AG09319 (cell line): Measurements from ENCODE around the gene MRPS9.

Experiments used
- DNase-seq: peaks from one replicate; pipeline ENCODE4 v3.0.0-alpha.2; 2010; ENCODE audit warnings: low read depth; ENCODE audit errors: extremely low read depth
- CTCF ChIP-seq: IDR thresholded peaks from 2 replicates; pipeline ENCODE4 v1.5.1; 2011; ENCODE audit warnings: low read depth, mild to moderate bottlenecking, inconsistent platforms, low read length, moderate library complexity

Gene MRPS9

GRCh38 chr2:105117565-105117964 is 79.7 kb downstream of the MRPS9 start:
- TF ChIP-seq CTCF: no peak

DNA sequence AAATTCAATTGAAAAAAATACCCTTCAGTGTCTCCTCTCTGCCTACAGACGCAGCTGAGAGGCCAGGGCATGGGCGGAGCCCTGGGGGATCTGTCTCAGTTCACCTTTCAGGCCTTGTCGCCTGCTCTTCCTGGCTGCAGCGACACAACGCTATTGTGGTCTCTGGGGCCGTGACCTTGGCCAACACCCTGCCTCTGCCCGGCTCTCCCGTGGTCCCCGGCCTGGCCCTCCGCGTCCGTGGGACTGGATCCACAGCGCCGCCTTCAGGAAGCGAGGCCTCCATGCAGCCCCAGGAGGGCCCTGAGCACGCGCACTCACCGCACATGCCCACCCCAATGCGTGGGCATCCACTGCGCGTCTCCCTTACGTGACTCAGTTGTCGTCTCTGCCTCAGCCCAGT is 81.1 kb downstream of the MRPS9 start:
- no peak for DNase-seq
- TF ChIP-seq CTCF: peak; percentile 13

More at GRCh38 chr2:105117565-105117964, 79.7 kb downstream of the MRPS9 start:
- no peak for DNase-seq

DNA sequence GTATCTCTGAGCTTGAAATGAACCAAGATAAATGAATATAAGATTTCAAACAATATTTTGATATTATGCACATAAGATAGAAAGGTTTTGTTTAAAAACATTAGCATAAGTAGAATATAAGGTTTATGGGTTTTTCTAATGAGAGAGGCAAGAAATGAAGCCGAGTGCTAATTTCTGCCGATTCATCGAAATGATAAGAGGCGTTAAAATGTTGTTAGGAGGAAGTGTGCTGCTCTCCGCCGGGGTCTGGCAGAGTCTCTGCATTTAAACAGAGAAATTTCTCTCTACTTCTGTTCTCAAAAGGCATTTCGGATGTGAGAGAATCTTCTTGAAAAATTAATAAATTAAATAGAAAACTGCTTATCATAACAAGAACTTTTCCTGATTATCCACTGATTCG is 83.6 kb downstream of the MRPS9 start:
- no peak for TF ChIP-seq CTCF
- no peak for DNase-seq

DNA sequence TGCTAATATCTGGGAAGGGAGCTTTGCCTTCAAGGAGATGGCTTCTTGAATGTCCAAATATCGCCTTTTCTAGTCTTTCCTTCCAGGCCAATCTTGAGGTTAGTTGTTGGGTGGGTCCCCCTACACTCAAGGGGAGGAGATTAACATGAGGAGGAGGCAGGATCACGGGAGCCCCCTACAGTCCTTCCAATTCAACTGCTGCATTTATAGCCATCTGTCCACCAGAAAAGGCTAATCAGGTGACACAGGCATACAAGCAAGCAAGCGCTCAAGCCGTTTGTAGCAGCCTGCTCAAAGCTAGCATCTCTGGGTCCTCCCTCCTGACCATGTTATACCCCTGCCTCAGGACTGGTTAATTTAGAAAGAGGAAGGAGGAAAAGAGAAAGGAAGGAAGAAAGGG is 87.6 kb downstream of the MRPS9 start:
- no peak for DNase-seq
- no peak; the same call in 1 of the 2 replicates for TF ChIP-seq CTCF

GRCh38 chr2:105125920-105126319 is 88.1 kb downstream of the MRPS9 start:
- no peak for DNase-seq

GRCh38 chr2:105126336-105126735 is 88.5 kb downstream of the MRPS9 start:
- no peak for DNase-seq
- TF ChIP-seq CTCF: no peak

More at GRCh38 chr2:105125920-105126319, 88.1 kb downstream of the MRPS9 start:
- no peak for TF ChIP-seq CTCF

- no peak for DNase-seq
- no peak for TF ChIP-seq CTCF
Observed at GRCh38 chr2:105127289-105127915, 89.5 kb downstream of the MRPS9 start.
